ENCODE data around the gene STX8.

Gene STX8

DNA sequence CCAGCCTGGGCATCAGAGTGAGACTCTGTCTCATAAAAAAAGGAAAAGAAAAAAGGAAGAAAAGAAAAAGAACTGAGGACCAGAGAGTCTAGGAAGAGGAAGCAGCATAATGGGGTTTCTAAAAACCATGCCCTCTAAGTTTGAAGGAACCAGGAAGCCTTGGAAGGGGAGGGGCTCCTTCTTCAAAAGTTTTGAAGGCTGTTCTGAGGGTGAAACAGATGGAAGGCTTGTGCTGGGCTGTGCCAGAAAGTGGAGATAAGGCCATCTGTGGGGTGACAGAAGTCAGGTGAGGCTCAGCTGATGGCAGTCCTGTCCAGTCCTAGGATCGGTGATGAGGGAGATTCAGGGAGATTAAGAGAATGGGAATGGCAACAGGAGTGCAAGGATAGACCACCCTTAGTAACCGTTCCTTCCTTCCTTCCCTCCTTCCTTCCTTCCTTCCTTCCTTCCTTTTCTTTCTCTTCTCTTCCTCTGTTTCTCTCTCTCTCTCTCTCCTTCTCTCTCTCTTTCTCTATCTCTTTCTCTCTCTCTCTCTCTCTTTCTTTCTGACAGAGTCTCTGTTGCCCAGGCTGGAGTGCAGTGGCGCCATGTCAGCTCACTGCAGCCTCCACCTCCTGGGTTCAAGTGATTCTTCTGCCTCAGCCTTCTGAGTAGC, 371.7 kb downstream of the STX8 start:
- no peak for DNase-seq

DNA sequence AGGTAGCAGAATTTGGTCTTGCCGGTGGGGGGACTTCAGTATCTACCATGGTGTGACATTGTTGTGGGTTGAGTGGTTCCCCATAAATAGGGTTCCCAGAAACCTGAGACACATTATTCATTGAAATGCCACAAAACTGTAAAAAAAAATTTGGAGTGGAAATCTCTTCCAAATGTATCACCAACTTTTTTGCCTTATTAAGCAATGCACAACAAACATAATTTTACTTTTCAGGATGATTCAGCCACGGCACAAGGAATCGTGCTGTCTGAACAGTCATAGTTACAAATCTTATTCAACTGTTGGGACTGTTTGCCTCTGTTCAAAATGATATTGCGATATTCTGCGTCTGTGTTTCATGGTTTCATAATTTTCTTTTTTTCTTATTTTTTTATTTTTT, 373.1 kb downstream of the STX8 start:
- DNase-seq, result no peak

- no peak for DNase-seq
These were observed 374.8 kb downstream of the STX8 start for GRCh38 chr17:9200699-9201359.
